ENCODE results near the gene CARS2.

DNA sequence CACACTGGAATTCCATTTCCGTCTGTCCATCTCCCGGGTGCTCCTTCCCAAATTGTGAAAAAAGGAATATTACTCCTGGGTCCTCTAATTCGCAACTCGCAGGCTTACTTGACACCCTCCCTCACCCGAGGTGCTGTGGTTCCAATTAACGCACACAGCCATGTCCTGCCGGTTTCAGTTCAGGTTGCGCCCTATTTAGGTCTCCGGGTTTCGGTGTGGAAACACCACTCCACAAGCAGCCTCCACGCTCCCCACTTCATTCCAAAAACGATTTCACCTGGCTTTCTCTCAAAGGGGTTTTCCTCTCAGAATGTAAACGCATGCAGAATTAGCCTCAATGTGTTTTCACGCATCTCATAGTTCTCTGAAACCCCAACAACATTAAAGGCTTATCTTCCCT, 52.6 kb downstream of the CARS2 start:
- TF ChIP-seq POLR2A (IDR thresholded peaks at IDR 0.05) = no peak
- TF ChIP-seq, protein P1, sequence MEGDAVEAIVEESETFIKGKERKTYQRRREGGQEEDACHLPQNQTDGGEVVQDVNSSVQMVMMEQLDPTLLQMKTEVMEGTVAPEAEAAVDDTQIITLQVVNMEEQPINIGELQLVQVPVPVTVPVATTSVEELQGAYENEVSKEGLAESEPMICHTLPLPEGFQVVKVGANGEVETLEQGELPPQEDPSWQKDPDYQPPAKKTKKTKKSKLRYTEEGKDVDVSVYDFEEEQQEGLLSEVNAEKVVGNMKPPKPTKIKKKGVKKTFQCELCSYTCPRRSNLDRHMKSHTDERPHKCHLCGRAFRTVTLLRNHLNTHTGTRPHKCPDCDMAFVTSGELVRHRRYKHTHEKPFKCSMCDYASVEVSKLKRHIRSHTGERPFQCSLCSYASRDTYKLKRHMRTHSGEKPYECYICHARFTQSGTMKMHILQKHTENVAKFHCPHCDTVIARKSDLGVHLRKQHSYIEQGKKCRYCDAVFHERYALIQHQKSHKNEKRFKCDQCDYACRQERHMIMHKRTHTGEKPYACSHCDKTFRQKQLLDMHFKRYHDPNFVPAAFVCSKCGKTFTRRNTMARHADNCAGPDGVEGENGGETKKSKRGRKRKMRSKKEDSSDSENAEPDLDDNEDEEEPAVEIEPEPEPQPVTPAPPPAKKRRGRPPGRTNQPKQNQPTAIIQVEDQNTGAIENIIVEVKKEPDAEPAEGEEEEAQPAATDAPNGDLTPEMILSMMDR (IDR thresholded peaks at IDR 0.05) = no peak
